Measurements from ENCODE around the gene YAE1.

YAE1 gene

DNA sequence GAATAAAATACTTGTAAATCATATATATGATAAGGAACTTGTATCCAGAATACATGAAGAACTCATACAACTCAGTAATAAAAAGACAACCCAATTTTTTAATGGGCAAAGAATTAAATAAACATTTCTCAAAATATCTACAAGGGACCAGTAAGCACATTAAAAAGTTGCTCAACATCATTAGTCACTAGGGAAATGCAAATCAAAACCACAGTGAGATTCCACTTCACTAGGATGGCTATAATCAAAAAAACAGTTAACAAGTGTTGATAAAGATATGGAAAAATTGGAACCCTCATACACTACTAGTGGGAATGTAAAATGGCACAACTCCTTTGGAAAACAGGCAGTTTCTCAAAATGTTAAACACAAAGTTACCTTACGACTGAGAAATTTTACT is 40.3 kb upstream of the YAE1 start:
- no peaks in the 10 kb centered on the region for H3F3A ChIP-seq (ENCODE audit: insufficient read depth)
- no peak overlapping the region for H2AFZ ChIP-seq (ENCODE audit: low read depth, low read length, severe bottlenecking)
- H3K9me3 ChIP-seq (ENCODE audit: insufficient read depth, low read length) = no peaks in the 10 kb centered on the region
- H4K20me1 ChIP-seq (ENCODE audit: low read depth, low read length) = no peaks in the 10 kb centered on the region
- no peak overlapping the region for H3K27ac ChIP-seq (ENCODE audit: low read depth, low read length)
- H3K27me3 ChIP-seq (ENCODE audit: low read length) = no peaks in the 10 kb centered on the region
- H3K9me2 ChIP-seq (replicated peaks; ENCODE audit: insufficient read depth, low read length) = no peaks in the 10 kb centered on the region
- no peak overlapping the region for H3K4me2 ChIP-seq (ENCODE audit: low read depth, low read length, poor library complexity, severe bottlenecking)
- H3K4me3 ChIP-seq (ENCODE audit: insufficient read depth, low read length, poor library complexity, severe bottlenecking) = no peak overlapping the region
- TF ChIP-seq EZH2phosphoT487 (conservative IDR thresholded peaks at IDR 0.05; ENCODE audit: low read length) = no peak
- TF ChIP-seq, protein P1, sequence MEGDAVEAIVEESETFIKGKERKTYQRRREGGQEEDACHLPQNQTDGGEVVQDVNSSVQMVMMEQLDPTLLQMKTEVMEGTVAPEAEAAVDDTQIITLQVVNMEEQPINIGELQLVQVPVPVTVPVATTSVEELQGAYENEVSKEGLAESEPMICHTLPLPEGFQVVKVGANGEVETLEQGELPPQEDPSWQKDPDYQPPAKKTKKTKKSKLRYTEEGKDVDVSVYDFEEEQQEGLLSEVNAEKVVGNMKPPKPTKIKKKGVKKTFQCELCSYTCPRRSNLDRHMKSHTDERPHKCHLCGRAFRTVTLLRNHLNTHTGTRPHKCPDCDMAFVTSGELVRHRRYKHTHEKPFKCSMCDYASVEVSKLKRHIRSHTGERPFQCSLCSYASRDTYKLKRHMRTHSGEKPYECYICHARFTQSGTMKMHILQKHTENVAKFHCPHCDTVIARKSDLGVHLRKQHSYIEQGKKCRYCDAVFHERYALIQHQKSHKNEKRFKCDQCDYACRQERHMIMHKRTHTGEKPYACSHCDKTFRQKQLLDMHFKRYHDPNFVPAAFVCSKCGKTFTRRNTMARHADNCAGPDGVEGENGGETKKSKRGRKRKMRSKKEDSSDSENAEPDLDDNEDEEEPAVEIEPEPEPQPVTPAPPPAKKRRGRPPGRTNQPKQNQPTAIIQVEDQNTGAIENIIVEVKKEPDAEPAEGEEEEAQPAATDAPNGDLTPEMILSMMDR (IDR thresholded peaks at IDR 0.05; ENCODE audit: insufficient read depth, low read length, poor library complexity, severe bottlenecking) = no peak
- H3K79me2 ChIP-seq (ENCODE audit: insufficient read depth, low read length) = no peaks in the 10 kb centered on the region
- H3K36me3 ChIP-seq (ENCODE audit: low read length) = no peaks in the 10 kb centered on the region
- no peak overlapping the region for H3K9ac ChIP-seq (ENCODE audit: low read length)

DNA sequence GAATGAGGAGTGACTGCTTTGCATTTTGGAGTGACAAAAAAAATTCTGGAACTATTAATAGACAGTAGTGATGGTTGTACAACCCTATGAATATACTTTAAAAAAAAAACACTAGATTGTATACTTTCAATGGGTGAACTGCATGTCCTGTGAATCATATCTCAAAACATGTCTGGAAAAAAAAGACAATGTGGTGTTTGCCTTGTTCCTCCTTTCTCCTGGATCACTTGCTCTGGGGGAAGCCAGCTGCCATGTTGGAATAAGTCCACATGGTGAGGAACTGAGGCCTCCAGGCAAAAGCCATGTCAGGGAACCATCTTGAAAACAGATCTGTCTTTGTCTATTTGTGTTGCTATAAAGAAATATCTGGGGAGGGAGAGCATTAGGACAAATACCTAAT is 39.5 kb upstream of the YAE1 start:
- Histone ChIP-seq H3K9me2 (replicated peaks; ENCODE audit: insufficient read depth, low read length) (no peaks in the 10 kb centered on the region), H2AFZ (ENCODE audit: low read depth, low read length, severe bottlenecking) (no peak overlapping the region), H3K4me2 (ENCODE audit: low read depth, low read length, poor library complexity, severe bottlenecking) (no peak overlapping the region), H3K79me2 (ENCODE audit: insufficient read depth, low read length) (no peaks in the 10 kb centered on the region), H3K27ac (ENCODE audit: low read depth, low read length) (no peak overlapping the region), H4K20me1 (ENCODE audit: low read depth, low read length) (no peaks in the 10 kb centered on the region), H3K27me3 (ENCODE audit: low read length) (no peaks in the 10 kb centered on the region), H3K4me3 (ENCODE audit: insufficient read depth, low read length, poor library complexity, severe bottlenecking) (no peak overlapping the region), H3K9ac (ENCODE audit: low read length) (no peak overlapping the region), H3K9me3 (ENCODE audit: insufficient read depth, low read length) (no peaks in the 10 kb centered on the region), H3F3A (ENCODE audit: insufficient read depth) (no peaks in the 10 kb centered on the region), H3K36me3 (ENCODE audit: low read length) (no peaks in the 10 kb centered on the region)
- TF ChIP-seq EZH2phosphoT487 (conservative IDR thresholded peaks at IDR 0.05; ENCODE audit: low read length) = no peak
- TF ChIP-seq, protein P1 (IDR thresholded peaks at IDR 0.05; ENCODE audit: insufficient read depth, low read length, poor library complexity, severe bottlenecking) = no peak

DNA sequence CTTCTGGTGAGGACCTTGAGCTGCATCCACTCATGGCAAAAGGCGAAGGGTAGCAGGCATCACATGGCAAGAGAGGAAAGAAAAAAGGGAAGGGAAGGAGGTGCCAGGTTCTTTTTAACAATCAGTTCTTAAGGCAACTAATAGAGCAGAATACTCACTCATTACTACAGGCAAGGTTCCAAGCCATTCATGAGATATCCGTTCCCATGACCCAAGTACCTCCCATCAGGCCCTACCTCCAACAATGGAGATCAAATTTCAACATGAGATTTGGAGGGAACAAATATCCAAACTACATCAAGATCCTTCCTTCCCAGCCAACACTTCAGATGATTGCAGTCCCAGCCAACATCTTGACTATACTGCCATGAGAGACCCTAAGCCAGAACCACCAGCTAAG is 38.9 kb upstream of the YAE1 start:
- Histone ChIP-seq H3K9me2 (replicated peaks; ENCODE audit: insufficient read depth, low read length) (no peaks in the 10 kb centered on the region), H3K79me2 (ENCODE audit: insufficient read depth, low read length) (no peaks in the 10 kb centered on the region), H3K36me3 (ENCODE audit: low read length) (no peaks in the 10 kb centered on the region)

More for the DNA sequence above, 38.9 kb upstream of the YAE1 start:
- Histone ChIP-seq H3F3A (ENCODE audit: insufficient read depth) (no peaks in the 10 kb centered on the region), H2AFZ (ENCODE audit: low read depth, low read length, severe bottlenecking) (no peak overlapping the region), H3K27me3 (ENCODE audit: low read length) (no peaks in the 10 kb centered on the region), H3K4me2 (ENCODE audit: low read depth, low read length, poor library complexity, severe bottlenecking) (no peak overlapping the region), H3K9me3 (ENCODE audit: insufficient read depth, low read length) (no peaks in the 10 kb centered on the region), H3K27ac (ENCODE audit: low read depth, low read length) (no peak overlapping the region), H3K4me3 (ENCODE audit: insufficient read depth, low read length, poor library complexity, severe bottlenecking) (no peak overlapping the region), H4K20me1 (ENCODE audit: low read depth, low read length) (no peaks in the 10 kb centered on the region), H3K9ac (ENCODE audit: low read length) (no peak overlapping the region)
- TF ChIP-seq, protein P1 (IDR thresholded peaks at IDR 0.05; ENCODE audit: insufficient read depth, low read length, poor library complexity, severe bottlenecking) = no peak
- no peak for TF ChIP-seq EZH2phosphoT487 (conservative IDR thresholded peaks at IDR 0.05; ENCODE audit: low read length)

All from SU-DHL-6 (cell line).